Peyer's patch (tissue), 4 donors: ENCODE measurements around the gene SCYGR1. TPM values are rescaled to one million over a fixed set of nuclear protein-coding genes. Genes with fewer than 3 reads are reported as not detected.
A peak's percentile ranks its signal among the peaks of the same experiment; 100 is the strongest.
"Not testable (repeated sequence)": the region's sequence is repeated elsewhere in the genome, so short reads cannot be mapped to it uniquely, and the experiment has no call there.

Source experiments
- DNase-seq, 3 donors: peaks; one replicate each; pipeline ENCODE4 v3.0.0-alpha.2; 2017 to 2019
- H3K27ac ChIP-seq, 4 donors: fragments of 200-600 bp; sonication (generic); one replicate each; pipeline ENCODE4 v1.5.1; 2016 to 2019
- H3K27me3 ChIP-seq, 2 donors: fragments of 200-600 bp; sonication (generic); one replicate each; pipeline ENCODE4 v1.5.1; 2019
- H3K36me3 ChIP-seq, 3 donors: fragments of 200-600 bp; sonication (generic); one replicate each; pipeline ENCODE4 v1.5.1; 2016 to 2019
- H3K4me1 ChIP-seq, 4 donors: fragments of 200-600 bp; sonication (generic); one replicate each; pipeline ENCODE4 v1.5.1; 2016 to 2019
- H3K4me3 ChIP-seq, 4 donors: fragments of 200-600 bp; sonication (generic); 1 replicate in 3 of 4; 2 replicates in 1 of 4; pipeline ENCODE4 v1.5.1; 2016 to 2019; ENCODE audit warnings: mild to moderate bottlenecking in 1 of 4
- H3K9me3 ChIP-seq, 4 donors: fragments of 200-600 bp; sonication (generic); one replicate each; pipeline ENCODE4 v1.5.1; 2016 to 2019; ENCODE audit warnings: mild to moderate bottlenecking in 1 of 4
- POLR2A ChIP-seq, 2 donors: fragments of 450-650 bp; IDR thresholded peaks; one replicate each; pipeline ENCODE4 v1.5.1; 2017; ENCODE audit warnings: antibody characterized with exemption in 2 of 2, mild to moderate bottlenecking in 2 of 2, moderate library complexity in 2 of 2
- total RNA-seq, 4 donors: library from RNA; depleted of rRNA; stranded (reverse); fragments of >200 nt; gene quantifications; one replicate each; pipeline ENCODE4 v1.1.0, GENCODE V29; 2016
- TF ChIP-seq, protein P1 (sequence below), 6 experiments: fragments of 450-650 bp in 4 of 6; fragments of 200-600 bp in 2 of 6; sonication (generic) in 1 of 6; IDR thresholded peaks; one replicate each; pipeline ENCODE4 v1.5.1; 2017 to 2019; ENCODE audit warnings: antibody characterized with exemption in 6 of 6, mild to moderate bottlenecking in 3 of 6, moderate library complexity in 1 of 6

The SCYGR1 gene
- total RNA-seq, 4 donors from 2014 or later, result not detected

- no peak for TF ChIP-seq POLR2A (IDR thresholded peaks at IDR 0.05)
- TF ChIP-seq, protein P1, sequence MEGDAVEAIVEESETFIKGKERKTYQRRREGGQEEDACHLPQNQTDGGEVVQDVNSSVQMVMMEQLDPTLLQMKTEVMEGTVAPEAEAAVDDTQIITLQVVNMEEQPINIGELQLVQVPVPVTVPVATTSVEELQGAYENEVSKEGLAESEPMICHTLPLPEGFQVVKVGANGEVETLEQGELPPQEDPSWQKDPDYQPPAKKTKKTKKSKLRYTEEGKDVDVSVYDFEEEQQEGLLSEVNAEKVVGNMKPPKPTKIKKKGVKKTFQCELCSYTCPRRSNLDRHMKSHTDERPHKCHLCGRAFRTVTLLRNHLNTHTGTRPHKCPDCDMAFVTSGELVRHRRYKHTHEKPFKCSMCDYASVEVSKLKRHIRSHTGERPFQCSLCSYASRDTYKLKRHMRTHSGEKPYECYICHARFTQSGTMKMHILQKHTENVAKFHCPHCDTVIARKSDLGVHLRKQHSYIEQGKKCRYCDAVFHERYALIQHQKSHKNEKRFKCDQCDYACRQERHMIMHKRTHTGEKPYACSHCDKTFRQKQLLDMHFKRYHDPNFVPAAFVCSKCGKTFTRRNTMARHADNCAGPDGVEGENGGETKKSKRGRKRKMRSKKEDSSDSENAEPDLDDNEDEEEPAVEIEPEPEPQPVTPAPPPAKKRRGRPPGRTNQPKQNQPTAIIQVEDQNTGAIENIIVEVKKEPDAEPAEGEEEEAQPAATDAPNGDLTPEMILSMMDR (IDR thresholded peaks at IDR 0.05), result no peak
- H3K9me3 ChIP-seq, result no peaks in the 10 kb centered on the region
These were observed 1.9 kb upstream of the SCYGR1 start for GRCh38 chr2:227389661-227390060.

DNA sequence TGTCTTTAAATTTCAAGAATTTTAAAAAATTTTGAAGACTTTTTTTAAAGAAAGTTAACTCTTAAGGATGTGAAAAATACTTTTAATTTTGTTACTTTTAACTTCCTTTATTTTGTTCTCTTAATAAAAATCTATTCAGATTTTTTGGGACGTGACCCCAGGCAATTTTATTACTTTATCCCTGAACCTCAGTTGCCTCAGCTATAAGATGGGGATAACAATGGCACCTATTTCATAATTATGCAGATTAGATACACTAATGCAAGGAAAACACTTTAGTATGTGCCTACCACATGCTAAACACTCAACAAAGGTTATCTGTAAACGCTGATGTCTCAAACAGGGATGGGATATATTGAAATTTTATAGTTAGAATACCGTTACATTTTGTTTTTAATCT lies 1.5 kb upstream of the SCYGR1 start:
- no peak for DNase-seq
- Histone ChIP-seq H3K4me3 (no peak overlapping the region), H3K36me3 (no peaks in the 10 kb centered on the region), H3K27ac (no peak overlapping the region), H3K4me1 (peaks cover 0 to 5% (median 0%) of the 10 kb centered on the region in 4 donors), H3K9me3 (no peaks in the 10 kb centered on the region), H3K27me3 (no peaks in the 10 kb centered on the region)
- TF ChIP-seq, protein P1 (IDR thresholded peaks at IDR 0.05), result no peak
- TF ChIP-seq POLR2A (IDR thresholded peaks at IDR 0.05), result no peak

More at GRCh38 chr2:227389661-227390060, 1.9 kb upstream of the SCYGR1 start:
- Histone ChIP-seq H3K4me3 (no peak overlapping the region), H3K4me1 (peaks cover 0 to 5% (median 0%) of the 10 kb centered on the region in 4 donors), H3K36me3 (no peaks in the 10 kb centered on the region), H3K27me3 (no peaks in the 10 kb centered on the region), H3K27ac (no peak overlapping the region)
- DNase-seq, result no peak

GRCh38 chr2:227388537-227389011 lies 825 bp upstream of the SCYGR1 start:
- Histone ChIP-seq H3K27ac (no peak overlapping the region), H3K9me3 (no peaks in the 10 kb centered on the region), H3K4me1 (peaks cover 0 to 11% (median 0%) of the 10 kb centered on the region in 4 donors), H3K4me3 (no peak overlapping the region), H3K27me3 (no peaks in the 10 kb centered on the region), H3K36me3 (no peaks in the 10 kb centered on the region)
- no peak for DNase-seq
- no peak for TF ChIP-seq POLR2A (IDR thresholded peaks at IDR 0.05)
- TF ChIP-seq, protein P1 (IDR thresholded peaks at IDR 0.05), result no peak

DNA sequence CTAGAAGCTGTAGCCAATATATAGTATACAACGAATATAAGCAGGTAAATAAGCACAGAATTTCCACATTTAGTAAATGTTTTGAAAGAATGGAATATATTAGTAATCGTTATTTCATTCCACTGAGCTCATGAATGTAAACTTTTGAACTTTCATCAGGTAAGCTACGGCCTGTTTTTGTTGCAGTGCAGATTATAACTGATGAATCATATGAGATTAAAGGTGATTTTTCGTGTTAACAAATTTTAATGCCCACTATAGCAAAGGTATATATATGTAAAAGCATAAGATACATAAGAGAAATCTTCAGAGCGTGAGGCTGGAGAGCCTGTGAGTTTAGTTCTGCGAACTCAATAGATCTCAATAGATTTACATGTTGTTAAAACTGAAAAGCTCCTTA lies 1.1 kb downstream of the SCYGR1 start:
- Histone ChIP-seq H3K36me3 (no peaks in the 10 kb centered on the region), H3K9me3 (no peaks in the 10 kb centered on the region), H3K27me3 (no peaks in the 10 kb centered on the region), H3K27ac (peak overlapping the region in 3 of 4 donors; percentile 9 to 72 (median 27)), H3K4me3 (no peak overlapping the region), H3K4me1 (peaks cover 0 to 13% (median 0%) of the 10 kb centered on the region in 4 donors)
- no peak for TF ChIP-seq POLR2A (IDR thresholded peaks at IDR 0.05)
- TF ChIP-seq, protein P1 (IDR thresholded peaks at IDR 0.05), result no peak
- no peak for DNase-seq

DNA sequence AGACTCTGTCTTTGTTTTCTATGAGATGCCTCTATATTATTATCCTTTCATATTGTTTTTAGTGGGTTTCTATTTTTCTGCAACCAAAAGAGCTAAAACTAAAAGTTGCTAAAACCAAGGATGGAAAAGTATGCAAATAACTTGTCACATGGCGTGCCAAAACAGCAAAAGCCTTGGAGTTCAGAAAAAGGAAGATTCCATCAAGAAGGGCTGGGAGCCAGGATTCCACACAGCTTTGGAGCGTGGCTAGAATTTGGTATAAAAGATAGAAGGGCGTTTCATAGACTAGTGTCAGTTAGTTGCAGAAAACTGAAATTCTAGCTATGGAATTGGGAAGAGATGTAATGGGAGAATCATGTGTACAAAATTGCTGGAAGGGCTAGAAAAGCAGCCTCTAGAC lies 4.1 kb downstream of the SCYGR1 start:
- Histone ChIP-seq H3K4me1 (peaks cover 0 to 21% (median 0%) of the 10 kb centered on the region in 4 donors), H3K4me3 (peak overlapping the region in 2 of 4 donors; percentile 26 to 29), H3K27ac (peak overlapping the region in 3 of 4 donors; percentile 45 to 82 (median 72)), H3K27me3 (no peaks in the 10 kb centered on the region), H3K36me3 (no peaks in the 10 kb centered on the region), H3K9me3 (no peaks in the 10 kb centered on the region)
- DNase-seq, result no peak
- TF ChIP-seq POLR2A (IDR thresholded peaks at IDR 0.05), result no peak

DNA sequence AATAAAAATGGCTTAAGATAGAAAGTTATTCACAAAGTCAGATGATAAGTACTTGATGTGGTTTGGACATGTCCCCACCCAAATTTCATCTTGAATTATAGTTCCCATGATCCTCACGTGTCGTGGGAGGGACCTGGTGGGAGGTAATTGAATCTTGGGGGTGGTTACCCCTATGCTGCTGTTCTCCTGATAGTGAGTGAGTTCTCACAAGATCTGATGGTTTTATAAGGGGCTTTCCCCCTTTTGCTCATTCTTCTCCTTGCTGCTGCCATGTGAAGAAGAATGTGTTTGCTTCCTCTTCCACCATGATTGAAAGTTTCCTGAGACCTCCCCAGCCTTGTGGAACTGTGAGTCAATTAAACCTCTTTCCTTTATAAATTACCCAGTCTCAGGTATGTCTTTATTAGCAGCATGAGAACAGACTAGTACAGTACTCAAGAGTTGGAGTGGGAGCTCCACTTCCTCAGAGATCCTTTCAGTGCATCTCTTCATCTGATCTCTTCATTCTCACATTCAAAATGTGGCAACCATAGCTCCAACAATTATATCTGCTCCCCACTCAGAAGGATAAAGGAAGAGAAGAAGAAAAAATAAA lies 5.4 kb downstream of the SCYGR1 start:
- not testable (repeated sequence) for H3K4me3 ChIP-seq, H3K9me3 ChIP-seq, H3K27me3 ChIP-seq, H3K27ac ChIP-seq, DNase-seq, H3K36me3 ChIP-seq
- H3K4me1 ChIP-seq, result peaks cover 0 to 21% (median 0%) of the 10 kb centered on the region in 4 donors
